DMS79 (cell line): ENCODE data around the gene TRIO.
A peak's percentile ranks its signal among the peaks of the same experiment; 100 is the strongest.

Experiments used
- DNase-seq: peaks from one replicate; lab custom pipeline; 2025; lab: John Stamatoyannopoulos, UW

Gene TRIO

DNA sequence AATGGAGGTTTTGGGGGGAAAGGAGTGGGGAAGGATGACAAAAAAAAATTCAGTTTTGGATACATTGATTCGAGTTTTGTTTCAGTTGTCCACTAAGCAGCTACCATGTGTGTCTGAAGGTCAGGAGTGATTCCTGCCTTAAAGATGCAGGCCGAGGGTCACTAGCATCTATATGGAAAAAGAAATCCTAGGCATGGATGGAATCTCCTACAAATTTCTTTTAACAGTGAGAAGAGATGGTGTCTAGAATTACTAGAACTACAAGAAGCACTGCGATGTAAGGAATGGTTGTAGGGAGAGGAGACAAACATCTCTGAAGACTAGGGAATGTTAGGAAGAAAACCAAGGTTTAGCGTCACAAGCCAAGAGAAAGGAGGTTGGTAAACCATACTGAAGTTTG is 19.6 kb upstream of the TRIO start:
- no peak for DNase-seq

DNA sequence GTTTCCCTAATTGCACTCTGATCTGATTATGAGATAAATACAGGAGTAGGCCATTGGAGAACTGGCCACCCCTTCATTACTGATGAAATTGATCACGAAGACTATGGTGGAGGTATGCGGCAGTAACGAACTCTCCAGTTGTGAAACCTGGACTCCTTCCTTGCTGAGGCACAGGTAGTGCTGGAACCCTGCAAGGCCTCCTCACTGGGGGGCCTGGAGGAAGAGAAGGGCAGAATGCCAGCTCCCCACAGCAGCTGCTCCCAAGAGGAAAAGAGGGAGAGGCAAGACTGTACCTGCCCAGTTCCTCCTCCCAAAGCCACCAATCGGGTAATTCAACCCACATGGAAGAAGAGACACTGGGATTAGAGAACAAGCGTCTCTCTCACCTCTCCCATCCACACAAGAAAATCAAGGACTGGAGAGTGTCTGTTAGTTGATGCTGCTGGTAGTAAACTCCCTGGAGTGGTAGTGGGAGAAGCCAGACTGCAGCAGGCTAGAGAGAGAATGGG is 19.1 kb upstream of the TRIO start:
- no peak for DNase-seq

DNA sequence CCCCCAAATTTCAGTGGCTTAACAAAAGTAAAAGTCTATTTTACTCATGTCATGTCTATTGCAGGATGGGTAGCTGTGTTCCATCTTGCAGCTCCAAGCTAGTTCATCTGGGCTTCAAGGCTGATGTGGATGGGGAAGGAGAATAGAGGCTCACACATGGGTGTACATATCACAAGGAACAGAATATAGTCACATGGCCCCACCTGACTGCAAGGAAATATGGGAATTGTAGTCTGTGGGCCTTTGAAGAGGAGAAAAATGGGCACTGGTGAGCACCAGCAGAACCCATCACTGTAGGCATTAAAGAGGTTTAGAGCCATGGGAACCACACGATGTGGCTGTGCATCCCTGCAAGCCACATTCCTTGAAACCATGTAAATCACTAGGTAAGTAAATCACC is 17.9 kb upstream of the TRIO start:
- DNase-seq, result no peak

DNA sequence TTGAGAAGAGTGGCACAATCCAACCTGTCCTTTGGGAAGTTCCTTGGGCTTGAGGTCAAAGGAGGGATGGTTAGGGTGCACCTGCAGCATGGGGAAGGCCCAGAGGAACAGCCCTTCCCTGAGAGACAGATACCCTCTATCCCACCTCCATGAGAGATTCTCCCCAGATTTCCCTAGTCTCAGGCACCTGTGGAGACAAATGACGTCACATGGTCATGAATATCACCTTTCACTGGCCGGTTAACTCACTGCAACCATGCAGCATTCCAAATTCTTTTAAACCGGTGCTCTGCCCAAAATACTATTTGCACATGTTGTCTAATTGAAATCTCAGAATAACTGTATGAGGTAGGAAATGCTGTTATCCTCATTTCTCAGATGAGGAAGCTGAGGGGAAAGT is 15.6 kb upstream of the TRIO start:
- DNase-seq, result no peak

DNA sequence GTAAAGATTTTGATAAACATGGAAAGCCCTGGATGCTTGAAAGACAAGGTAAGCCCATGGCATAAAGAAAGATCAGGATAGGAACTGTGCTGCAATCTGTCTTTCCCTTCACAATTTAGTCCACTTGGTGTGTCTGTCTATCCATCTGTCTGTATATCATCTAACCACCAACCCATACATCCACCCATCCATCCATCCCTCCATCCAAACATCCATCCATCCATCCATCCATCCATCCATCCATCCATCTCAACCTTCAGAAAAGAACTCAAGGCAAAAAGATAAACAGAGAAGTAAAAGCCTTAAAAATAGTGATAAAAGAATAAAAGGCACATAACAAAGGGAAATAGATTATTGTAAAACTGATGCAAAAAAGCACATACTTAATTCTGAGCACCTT is 15.1 kb upstream of the TRIO start:
- DNase-seq, result no peak

DNA sequence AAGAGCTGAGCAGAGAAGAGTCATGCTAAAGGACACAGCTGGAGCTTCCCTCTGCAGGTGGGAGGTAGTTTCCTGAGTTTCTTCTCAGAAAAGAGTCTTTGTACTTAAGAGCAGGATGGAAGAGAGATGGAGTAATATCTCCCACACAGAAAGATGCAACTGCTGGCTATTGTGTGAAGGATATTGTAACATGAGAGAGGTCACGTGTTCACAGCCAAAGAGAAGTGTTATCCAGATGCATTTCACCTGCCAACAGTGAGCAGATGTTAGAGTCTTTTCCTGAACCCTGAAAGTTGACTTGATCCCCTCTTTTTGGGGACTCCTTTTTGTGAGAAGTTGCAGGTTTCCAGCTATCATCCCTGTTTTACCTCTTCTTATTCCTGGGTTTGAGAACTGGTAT is 14.0 kb upstream of the TRIO start:
- no peak for DNase-seq

DNA sequence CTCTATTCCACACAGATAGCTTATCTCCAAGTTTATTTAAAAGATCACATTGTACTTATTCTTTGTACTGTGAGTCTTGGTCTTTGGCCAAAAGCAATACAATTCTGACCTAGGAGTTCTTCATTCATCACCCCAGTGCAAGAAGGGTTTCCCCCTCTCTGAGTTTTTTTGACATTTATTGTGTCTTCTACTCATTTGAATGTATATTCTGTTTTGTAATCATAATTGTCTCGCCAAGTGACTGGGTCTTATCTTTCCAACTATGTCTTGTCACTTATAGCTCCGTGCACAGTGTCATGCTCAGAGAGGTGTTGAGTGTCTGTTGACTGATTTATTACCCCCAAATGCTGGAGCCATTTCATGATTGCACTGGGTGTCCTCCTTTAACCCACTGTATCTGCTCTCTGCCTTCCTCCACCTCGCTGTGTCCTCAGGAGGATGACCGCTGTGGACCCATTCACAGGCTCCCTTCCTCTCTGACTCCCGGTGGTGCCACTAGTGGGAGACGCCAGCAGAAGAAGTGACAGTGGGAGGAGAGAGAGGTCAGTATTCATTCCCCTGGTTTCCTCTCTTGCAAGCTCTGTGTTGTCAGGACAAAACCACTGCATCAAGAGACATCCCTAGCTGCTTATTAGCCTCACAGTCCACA is 11.2 kb upstream of the TRIO start:
- no peak for DNase-seq

DNA sequence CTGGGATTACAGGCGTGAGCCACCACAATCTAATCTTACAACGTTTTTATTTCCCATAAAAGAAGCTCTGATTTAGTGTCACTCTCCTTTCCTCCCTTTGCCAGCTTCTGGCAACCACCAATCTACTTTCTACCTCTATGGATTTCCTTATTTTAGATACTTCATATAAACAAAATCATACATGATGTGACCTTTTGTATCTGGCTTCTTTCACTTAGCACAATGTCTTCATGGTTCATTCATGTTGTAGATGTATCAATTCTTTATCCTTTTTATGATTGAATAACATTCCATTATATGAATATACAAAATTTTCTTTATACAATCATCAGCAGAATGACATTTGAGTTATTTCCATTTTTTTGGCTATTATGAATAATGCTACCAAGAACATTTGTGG is 9.7 kb upstream of the TRIO start:
- no peak for DNase-seq

DNA sequence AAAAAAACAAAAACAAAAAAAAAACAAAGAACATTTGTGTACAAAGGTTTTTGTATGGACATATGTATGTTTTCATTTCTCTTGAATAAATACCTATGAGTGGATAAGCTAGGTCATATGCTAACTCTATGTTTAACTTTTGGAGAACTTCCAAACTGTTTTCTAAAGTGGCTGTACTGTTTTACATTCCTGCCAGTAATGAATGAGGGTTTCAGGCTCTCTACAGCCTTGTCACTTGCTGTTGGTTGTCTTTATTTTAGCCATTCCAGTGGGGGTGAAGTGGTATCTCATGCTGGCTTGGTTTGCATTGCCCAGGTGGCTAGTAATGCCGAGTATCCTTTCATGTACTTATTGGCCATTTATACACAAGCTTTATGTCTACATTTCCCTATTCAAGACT is 9.1 kb upstream of the TRIO start:
- DNase-seq, result no peak

DNA sequence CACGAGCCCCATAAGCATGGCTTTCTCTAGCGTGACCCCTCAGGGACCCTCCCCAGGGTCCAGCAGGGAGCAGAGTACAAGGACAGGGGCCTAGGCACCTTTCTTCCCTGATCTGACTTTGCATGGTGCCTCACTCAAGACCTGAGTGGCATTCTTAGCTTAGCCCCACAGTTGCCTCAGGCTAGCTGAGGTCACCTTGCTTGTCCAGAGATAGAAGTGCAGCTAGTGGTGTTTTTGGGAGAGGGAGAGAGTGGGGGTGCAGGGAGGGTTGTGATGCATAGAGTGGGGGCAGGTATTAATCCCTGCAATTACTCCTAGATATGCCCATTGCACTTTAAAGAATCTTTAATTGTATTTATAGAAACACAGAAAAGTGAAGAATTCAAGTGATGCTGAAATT is 8.4 kb upstream of the TRIO start:
- DNase-seq, result no peak

DNA sequence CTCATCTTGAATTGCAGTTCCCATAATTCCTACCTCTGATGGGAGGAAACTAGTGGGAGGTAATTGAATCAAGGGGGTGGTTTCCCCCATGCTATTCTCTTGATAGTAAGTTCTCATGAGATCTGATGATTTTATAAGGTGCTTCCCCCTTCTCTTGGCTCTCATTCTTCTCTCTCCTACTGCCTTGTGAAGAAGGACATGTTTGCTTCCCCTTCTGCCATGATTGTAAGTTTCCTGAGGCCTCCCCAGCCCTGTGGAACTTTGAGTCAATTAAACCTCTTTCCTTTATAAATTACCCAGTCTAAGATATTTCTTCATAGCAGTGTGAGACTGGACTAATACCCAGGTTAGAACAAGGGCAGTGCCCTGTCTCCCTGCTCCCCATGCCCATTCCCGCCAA is 7.5 kb upstream of the TRIO start:
- no peak for DNase-seq

DNA sequence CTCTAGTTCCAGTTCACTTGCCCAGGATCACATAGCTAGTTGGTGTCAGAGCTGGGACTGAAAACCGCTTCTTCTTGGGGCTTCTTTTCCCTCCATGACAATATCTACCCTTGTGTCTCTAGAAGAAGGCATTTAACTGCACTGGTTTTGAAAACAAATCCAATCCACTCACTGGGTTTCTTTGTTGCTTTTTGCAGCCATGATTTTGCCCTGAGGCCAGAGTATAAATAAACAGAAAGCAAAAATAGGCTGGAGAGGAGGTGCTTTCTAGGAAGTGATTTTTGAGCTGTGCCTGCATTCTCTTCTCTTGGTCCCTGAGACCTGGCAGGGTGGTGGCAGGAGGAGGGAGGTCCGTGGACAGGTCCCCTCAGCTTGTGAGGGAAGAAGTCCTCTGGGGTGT is 6.9 kb upstream of the TRIO start:
- DNase-seq, result no peak

DNA sequence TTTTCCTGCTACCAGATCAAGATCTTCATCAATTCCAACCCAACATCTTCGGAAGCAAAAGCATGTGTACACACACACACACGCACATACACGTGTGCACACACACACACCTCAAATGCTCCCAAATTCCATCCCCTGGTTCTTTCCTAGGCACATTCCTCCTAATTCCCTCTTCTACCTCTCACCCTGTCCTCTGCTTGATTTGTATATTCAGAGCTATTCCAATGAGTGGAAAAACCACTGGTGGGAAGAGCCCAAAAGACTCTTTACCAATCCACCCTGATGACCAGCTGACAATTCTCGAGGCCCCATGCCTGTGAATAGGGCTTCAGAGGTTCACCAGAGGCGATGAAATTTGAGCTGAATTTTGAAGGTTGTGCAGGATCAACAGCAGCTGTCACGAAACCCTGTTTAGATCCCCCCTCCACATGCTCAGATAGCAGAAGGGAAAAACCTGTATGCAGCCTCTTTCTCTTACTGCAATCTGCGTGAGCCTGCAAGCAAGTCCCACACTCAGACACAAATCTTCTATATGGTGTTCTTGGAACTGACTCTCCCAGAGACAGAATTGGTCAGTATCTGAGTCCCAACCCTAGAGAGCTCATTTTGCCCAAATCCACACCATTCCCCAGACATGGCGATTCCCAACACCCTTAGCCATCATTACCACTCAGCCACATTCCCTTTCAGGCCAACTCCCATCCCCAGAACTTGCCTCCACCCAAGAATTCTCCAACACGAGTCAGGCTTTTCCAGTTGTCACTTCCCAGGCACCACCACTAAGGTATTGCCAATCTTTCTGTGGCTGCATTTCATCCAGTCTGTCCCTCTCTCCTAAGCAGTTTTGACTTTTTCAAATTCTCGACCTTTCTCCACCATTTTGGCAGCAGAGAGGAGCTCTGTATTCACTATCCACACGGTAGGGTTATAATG is 4.3 kb upstream of the TRIO start:
- DNase-seq, result no peak

DNA sequence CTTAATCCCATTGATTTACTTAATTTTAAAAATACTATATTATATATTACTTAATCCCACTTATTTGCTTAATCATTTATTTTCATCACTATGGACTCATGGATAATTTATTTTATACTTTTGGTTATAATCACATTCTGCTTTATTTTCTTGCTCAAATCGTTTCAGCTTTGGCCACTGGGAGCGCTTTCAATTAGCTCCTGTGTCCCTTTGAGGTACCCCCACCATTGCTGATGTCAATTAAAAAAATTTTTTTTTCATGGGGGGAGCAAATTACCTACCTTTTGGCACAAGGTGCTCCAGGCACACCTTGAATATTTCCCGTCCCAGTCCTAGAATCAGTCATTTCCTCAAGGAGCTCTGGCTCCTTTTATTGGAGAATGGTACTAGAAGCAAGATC is 1.4 kb upstream of the TRIO start:
- no peak for DNase-seq

DNA sequence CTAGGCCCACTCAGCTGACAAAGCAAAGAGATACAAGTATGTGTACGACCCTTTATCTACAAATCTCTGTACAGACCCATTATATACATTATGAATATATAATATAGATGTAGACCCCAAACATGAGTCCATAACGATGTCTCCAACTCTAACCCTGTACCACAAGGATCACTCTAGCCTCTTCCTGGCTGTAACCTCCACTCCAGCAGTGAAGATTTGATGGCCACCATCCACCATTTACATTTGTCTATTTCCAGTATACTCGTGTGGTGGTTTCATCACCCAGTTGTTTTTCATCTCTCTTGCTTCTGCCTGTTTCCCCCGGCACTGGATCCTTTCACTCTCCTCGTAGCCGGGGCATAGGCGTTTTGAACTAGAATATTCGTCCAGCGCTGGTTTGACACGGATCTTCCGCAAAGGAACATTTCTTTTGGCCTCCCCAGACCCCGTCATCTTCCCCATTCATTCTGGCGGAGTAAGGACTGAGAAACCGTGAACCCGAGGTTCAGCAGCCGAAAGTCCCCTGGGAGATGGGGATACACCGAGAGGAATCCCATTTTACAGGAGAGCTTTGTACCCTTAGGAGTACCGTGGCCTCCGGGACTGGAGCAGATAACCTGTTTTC is 828 bp upstream of the TRIO start:
- no peak for DNase-seq

DNA sequence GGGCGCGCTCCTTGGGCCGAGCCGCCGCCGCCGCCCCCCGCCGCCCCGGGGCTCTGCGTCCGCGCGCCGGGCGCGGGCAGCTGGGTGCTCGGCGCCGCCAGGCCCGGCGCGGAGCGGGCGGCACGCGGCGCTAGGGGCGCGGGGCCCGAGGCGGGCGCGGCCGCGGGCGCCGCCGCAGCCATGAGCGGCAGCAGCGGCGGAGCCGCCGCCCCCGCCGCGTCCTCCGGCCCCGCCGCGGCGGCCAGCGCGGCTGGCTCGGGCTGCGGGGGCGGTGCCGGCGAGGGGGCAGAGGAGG is 351 bp downstream of the TRIO start:
- no peak for DNase-seq

DNA sequence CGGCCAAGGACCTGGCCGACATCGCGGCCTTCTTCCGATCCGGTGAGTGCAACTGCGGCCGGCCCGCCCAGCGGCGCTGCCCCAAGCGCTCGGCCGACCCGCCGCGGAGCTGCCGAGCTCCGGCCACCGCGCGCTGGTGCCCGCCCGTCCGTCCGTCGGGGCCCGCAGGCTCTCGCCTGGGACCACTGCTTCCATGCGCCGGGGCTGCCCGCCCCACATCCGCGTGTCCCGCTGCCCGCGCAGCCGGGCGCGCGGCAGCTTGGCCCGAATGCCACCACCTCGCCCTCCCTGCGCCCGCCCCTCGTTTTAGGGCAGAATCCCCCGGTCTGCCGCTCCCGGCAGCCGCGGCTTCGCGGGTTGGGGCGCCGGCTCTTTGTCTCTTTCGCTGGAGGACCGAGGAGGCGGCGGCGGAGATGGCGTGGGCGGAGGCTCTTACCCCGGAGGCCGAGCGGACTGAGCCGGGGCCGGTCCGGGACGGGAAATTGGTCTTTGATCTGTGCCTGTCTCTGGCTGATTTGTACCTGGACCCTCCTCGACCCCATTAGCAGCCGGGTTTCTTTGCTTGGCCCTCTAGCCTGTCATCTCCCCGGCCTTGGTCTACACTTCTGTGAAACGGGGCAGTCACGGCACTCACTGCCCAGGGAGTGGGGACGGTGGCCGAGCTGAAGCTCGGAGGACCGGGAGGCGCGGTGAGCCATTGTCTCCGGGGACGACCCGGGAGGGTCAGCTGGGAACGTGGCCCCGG is 871 bp downstream of the TRIO start:
- DNase-seq, result no peak

DNA sequence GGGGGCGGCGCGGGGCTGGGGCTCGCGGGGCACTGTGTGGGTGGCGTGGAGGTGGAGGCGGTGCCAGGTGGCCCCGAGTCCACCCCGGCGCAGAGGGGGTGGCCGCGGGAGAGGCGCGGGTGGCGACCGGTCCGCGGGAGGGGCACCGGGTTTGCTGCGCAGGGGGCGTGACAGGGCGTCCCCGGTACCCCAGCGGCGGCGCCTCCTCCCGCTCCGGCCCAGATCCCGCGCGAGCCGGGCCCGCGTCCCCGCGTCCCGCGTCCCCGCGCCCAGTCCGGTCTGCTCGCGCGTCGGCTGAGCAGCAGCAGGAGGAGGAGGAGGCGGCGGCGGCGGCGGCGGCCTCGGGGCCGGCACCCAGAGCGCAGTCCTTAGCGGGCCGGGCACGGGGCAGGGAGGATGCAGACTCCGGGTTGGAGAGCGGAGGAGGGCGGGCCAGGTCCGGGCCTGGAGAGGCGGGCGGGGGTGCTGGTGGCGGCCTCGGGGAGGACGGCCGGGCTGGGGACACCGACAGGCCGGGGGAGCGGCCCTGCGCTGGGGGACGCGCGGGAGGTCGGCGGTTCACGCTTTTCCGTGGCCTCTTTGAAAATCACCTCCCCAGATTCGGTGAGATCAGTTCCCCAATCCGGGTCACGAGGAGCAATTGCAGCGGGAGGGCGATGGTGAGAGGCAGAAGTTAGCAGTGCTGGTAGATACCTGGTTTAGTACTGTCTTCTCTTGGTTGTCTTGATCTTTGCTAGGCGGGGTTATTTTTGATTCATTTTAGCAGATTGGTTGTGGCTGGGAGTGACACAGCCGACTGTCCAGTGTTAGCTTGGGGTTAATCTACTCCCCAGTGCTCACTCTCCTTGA is 1.7 kb downstream of the TRIO start:
- peak; percentile 52 for DNase-seq

DNA sequence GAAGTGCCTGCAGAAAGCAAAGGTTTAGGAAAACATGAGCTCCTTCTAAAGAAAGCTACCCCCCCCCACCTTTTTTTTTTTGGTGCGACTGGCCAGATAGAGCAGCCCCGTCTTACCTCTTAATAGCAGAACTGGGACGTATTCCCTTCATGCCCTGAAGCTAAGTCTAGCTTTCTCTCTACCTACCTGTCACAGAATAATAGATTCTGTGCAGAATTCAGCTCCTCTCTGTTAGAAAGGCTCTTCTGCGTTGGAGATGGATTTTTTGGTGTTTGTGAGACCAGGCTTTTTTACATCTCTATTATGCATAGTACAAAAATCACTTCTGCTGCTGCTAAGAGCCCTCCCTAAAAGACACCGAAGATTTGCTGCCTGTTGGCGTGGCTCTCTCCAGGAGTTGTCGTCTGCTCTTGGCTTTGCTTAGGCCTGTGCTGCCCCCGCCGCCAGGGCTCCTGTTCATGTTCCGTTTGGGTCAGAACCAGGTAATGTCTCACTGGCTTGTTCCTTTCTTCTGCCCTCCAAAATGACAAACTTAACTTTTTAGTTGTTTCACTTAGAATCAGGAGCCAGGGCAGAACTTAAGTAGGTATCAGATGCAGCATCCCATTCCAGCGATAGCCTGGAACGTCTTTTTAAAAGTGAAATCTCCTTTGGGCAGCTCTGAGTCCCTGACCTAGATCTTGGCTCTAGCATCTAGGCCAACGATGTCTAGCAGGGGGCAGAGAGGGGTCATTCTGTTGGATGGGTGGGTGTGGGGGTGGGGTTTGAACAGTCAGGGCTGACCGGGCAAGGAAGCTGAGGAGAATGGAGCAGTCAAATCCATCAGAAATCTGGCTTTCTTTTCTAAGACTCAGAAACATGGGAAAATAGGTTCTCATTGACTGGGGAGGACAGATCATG is 2.5 kb downstream of the TRIO start:
- no peak for DNase-seq

DNA sequence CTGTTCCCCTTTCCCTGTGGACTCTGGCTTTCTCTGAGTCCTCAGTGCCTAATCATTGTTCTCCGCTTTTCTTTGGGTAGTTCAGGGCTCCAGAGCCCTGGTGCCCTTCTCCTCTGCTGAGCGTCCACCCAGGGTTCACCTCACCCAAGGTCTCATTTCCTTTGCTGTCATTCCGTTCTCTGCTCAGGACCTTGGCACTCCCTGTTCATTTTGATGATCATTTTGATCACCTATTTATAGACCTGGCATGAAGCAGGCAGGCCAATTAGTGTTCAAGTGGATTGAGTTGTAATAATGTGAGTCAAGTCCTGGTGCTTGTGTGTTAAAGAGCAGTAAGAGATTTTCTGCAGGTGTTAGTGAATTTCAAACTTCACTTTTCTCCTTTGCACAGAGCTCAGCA is 3.6 kb downstream of the TRIO start:
- DNase-seq, result peak; percentile 24

DNA sequence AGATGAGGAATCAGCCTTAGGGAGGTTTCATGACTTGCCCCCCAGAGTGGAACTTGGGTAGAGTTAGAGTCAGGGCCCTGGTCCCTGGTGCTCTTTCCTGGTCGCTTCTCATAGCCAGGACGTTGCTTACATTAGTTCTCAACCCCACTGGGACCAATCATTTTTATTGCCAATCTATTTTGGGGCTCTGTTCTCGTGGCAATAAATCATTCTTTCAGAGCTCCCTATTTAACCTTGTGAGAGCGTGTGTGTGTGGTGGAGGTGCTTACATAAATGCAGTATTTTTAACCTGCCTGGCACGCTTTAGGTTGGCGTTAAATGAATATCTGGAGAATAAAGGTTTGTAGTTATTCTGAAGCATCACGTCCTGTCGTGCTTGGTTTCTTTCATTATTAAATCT is 4.1 kb downstream of the TRIO start:
- DNase-seq, result no peak
